ENCODE data around the gene SYT9.

DNA sequence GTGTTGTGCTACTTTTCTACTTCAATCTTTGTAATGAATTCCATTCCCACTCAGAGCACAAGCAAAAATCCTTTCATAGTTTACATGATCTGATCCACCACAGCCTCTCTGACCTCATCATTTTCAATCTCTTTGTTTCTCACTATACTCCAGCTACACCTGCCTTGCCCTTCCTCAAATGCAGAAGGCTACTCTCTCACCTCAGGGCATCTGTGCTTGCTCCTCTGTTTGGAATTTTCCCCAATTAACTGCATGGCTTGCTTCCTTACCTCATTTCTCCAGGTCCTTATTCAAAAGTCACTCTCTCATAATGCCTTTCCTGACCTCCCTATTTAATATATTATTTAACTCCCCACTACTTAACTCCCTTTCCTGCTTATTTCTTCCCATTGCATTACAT lies 133.0 kb downstream of the SYT9 start:
- TF ChIP-seq, protein P1, sequence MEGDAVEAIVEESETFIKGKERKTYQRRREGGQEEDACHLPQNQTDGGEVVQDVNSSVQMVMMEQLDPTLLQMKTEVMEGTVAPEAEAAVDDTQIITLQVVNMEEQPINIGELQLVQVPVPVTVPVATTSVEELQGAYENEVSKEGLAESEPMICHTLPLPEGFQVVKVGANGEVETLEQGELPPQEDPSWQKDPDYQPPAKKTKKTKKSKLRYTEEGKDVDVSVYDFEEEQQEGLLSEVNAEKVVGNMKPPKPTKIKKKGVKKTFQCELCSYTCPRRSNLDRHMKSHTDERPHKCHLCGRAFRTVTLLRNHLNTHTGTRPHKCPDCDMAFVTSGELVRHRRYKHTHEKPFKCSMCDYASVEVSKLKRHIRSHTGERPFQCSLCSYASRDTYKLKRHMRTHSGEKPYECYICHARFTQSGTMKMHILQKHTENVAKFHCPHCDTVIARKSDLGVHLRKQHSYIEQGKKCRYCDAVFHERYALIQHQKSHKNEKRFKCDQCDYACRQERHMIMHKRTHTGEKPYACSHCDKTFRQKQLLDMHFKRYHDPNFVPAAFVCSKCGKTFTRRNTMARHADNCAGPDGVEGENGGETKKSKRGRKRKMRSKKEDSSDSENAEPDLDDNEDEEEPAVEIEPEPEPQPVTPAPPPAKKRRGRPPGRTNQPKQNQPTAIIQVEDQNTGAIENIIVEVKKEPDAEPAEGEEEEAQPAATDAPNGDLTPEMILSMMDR (conservative IDR thresholded peaks at IDR 0.05; ENCODE audit: low read depth, low read length), result no peak
- TF ChIP-seq CEBPB (IDR thresholded peaks at IDR 0.05; ENCODE audit: low read depth, low read length) (no peak), RAD21 (IDR thresholded peaks at IDR 0.05; ENCODE audit: low read length) (no peak), POLR2A (IDR thresholded peaks at IDR 0.05; ENCODE audit: low read depth, low read length) (no peak), RFX5 (IDR thresholded peaks at IDR 0.05; ENCODE audit: low read depth, low read length) (no peak), BHLHE40 (IDR thresholded peaks at IDR 0.05; ENCODE audit: low read depth, low read length) (no peak), MAZ (IDR thresholded peaks at IDR 0.05; ENCODE audit: borderline replicate concordance, low read depth, low read length) (no peak), RCOR1 (IDR thresholded peaks at IDR 0.05; ENCODE audit: insufficient replicate concordance, low read length) (no peak), NFE2L2 (IDR thresholded peaks at IDR 0.05; ENCODE audit: low read depth, low read length) (no peak), MXI1 (IDR thresholded peaks at IDR 0.05; ENCODE audit: borderline replicate concordance, low read depth, low read length) (no peak)
- TF ChIP-seq, protein P2, sequence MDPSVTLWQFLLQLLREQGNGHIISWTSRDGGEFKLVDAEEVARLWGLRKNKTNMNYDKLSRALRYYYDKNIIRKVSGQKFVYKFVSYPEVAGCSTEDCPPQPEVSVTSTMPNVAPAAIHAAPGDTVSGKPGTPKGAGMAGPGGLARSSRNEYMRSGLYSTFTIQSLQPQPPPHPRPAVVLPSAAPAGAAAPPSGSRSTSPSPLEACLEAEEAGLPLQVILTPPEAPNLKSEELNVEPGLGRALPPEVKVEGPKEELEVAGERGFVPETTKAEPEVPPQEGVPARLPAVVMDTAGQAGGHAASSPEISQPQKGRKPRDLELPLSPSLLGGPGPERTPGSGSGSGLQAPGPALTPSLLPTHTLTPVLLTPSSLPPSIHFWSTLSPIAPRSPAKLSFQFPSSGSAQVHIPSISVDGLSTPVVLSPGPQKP (IDR thresholded peaks at IDR 0.05; ENCODE audit: borderline replicate concordance, low read depth, low read length), result no peak
- TF ChIP-seq, protein P3, sequence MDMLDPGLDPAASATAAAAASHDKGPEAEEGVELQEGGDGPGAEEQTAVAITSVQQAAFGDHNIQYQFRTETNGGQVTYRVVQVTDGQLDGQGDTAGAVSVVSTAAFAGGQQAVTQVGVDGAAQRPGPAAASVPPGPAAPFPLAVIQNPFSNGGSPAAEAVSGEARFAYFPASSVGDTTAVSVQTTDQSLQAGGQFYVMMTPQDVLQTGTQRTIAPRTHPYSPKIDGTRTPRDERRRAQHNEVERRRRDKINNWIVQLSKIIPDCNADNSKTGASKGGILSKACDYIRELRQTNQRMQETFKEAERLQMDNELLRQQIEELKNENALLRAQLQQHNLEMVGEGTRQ (IDR thresholded peaks at IDR 0.05; ENCODE audit: low read depth, low read length), result no peak
